Astrocyte of the spinal cord (primary cell): ENCODE results near the gene KRTAP4-6.
A peak's percentile ranks its signal among the peaks of the same experiment; 100 is the strongest.
"Not testable (repeated sequence)": the region's sequence is repeated elsewhere in the genome, so short reads cannot be mapped to it uniquely, and the experiment has no call there.

ENCODE experiments used
- DNase-seq: peaks from one replicate; pipeline ENCODE4 v3.0.0; 2011; ENCODE audit warnings: low read depth, low spot score
- H3K4me3 ChIP-seq: 2 replicates; pipeline ENCODE4 v1.5.1; 2011; ENCODE audit warnings: low read depth, mild to moderate bottlenecking, low read length, moderate library complexity
- CTCF ChIP-seq: IDR thresholded peaks from 2 replicates; pipeline ENCODE4 v1.5.1; 2012; ENCODE audit warnings: low read depth, mild to moderate bottlenecking, low read length, inconsistent platforms
- in situ Hi-C: cut with HindIII; loops from 2 replicates; pipeline ENCODE4 v1.10.0; 2017; ENCODE audit warnings: low sequenced_read_pairs

The KRTAP4-6 gene

GRCh38 chr17:41101586-41102259 is 38.6 kb downstream of the KRTAP4-6 start, which contains the start of gene KRTAP4-16:
Gene KRTAP4-16, minus strand, starts transcription at chr17:41102209. Its CDS starts 0 bp downstream, at chr17:41102209.
- in situ Hi-C loops = no loop called here
- DNase-seq = no peak
- no peak for TF ChIP-seq CTCF
- H3K4me3 ChIP-seq = no peak within 1 kb of the TSS

DNA sequence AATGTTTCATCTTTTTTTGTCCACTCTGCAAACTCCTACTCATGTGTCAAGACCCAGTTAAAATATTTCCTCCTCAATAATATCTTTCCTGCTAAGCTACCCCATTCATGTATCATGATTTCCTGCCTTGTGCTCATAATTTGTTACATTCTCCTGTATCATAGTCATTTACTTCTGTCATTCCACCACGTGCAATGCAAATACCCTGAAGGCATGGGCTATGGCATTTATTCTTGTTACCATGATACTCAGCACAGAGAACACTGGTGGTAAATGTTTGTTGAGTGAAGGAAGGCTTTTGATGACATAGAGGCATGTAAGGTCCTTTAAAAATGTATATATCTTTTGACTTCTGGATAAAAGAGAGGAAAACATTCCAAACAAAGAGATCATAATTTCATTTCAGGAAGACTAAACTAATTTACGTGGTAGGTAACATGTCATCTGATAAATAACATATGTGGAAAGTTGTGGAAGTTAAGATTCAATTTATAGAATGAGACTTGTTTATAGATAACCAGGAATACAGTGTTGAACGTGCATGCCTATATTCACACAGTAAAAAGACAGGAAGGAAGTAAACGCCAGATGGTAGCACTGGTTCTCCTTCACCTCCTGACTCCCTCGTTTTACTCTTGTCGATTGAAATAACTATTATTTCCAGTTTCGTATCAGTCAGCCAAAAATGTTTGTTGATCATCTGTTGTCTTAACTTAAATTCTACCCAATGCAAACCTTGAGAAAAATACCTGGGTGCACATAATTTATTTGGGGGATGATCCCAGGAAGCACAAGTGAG is 40.5 kb downstream of the KRTAP4-6 start:
- peak; percentile 43 for DNase-seq
- H3K4me3 ChIP-seq, in situ Hi-C loops: not testable (repeated sequence)

- DNase-seq = peak; percentile 31
- in situ Hi-C loops = no loop called here
- no peak for TF ChIP-seq CTCF
- no peak overlapping the region for H3K4me3 ChIP-seq
Measured at GRCh38 chr17:41098481-41098880, 41.9 kb downstream of the KRTAP4-6 start.

GRCh38 chr17:41098042-41098441 is 42.3 kb downstream of the KRTAP4-6 start, which contains the start of gene KRTAP4-8:
Gene KRTAP4-8, minus strand, starts transcription at chr17:41098142. Its CDS starts 58 bp downstream, at chr17:41098084.
- DNase-seq = no peak
- no peak within 1 kb of the TSS for H3K4me3 ChIP-seq
- in situ Hi-C loops = no loop called here
- no peak for TF ChIP-seq CTCF

- in situ Hi-C loops = no loop called here
- no peak for DNase-seq
- no peak overlapping the region for H3K4me3 ChIP-seq
- TF ChIP-seq CTCF = no peak
Measured at GRCh38 chr17:41096055-41096454, 44.3 kb downstream of the KRTAP4-6 start.
